HG03378 (cell line): ENCODE results near the gene TIMM50.
A peak's percentile ranks its signal among the peaks of the same experiment; 100 is the strongest.

Source experiments
- ATAC-seq: cut with Tn5 transposase; IDR thresholded peaks from one replicate; pipeline ENCODE4 v1.9.1; 2021; ENCODE audit warnings: mild to moderate bottlenecking, moderate library complexity; ENCODE audit not compliant: unreplicated experiment

Gene TIMM50

GRCh38 chr19:39525205-39525604 lies 44.6 kb downstream of the TIMM50 start:
- ATAC-seq: no peak

DNA sequence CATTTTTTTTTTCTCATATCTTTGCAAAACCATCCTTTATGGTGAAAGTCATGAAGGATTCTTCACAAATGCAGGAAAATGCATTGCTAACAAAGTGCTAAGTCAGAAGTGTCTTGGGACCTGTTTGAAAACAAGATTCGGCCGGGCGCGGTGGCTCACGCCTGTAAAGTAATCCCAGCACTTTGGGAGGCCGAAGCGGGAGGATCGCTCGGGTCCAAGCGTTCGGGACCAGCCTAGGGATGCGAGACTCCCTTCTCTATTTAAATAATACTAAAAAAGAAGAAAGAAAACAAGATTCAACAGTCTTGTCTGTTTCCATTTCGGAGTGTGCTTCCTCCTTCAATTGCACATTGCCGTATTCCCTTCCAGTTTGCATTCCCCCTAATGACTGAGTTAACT lies 51.2 kb downstream of the TIMM50 start:
- no peak for ATAC-seq

DNA sequence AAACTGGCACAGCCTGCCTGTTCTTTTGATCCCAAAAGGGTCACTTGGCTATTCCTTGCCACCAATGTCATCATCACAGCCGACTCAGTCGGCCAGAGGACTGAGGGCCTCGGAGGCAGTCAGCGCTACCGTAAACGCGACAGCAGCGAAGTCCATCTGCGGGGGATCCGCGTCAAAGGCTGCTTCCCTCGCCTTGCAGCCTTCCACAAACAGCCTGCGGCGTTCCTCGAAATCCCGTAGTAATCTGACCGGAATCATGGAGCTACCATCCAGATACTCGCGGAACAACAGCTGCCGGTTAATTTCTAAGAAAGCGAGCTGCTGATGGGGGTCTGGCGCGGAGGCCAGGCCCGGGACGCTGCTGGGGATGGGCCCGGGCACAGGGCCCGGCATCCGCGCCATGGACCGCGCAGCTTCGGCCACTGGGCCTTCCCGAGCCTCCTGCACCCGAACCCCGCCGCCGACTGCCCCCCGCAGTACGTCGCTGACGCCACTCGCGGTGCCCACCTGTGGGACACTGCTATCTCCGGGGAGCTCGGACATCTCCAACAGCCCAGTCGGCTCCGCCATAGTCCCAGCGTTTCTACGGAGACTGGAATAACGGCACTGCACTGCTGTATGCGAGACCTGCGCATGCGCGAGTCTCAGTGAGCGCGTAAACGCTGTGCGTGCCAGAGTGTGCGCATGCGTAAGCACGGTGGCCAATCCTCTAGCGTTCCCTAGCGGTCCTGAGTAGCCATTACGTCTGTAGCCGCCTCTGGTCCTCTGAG lies 51.8 kb downstream of the TIMM50 start, which contains the start of gene EID2B:
TSS of gene EID2B (minus strand) at position 620 of the 770 bp plus-strand sequence. CDS start at position 570, 50 bp downstream.
- peak; percentile 89 for ATAC-seq

- ATAC-seq: peak; percentile 22
Measured at GRCh38 chr19:39533003-39533512, 52.4 kb downstream of the TIMM50 start.

DNA sequence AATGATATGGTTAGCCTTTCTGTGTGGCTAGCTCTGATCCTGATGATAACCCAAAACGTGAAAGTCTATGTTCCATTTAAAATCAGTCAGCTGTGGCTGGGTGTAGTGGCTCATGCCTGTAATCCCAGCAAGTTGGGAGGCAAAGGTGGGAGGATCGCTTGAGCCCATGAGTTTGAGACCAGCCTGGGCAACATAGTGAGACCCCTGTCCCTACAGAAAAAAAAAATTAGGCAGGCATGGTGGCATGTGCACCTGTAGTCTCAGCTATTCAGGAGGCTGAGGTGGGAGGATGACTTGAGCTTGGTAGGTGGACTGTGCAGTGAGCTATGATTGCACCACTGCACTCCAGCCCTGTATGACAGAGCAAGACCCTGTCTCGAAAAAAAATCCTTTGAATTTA lies 53.2 kb downstream of the TIMM50 start:
- ATAC-seq: no peak

DNA sequence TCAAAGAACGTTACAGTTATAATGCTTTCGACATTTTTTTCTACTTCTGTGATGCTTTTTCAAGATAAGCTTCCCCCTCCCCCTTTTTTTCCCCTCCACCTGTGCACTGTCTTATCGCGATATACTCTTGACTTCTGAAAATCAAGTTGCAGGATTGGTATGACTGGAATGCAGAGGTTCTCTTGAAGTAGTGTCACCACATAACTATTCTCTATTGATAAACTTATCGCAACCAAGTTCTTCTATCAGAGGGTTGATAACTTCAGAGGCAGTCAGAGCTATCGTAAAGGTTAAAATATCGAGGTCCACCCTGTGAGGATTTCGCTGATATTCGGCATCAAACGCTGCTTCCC lies 58.5 kb downstream of the TIMM50 start:
- ATAC-seq: no peak

- ATAC-seq: peak; percentile 77
Measured at GRCh38 chr19:39539518-39540332, 59.1 kb downstream of the TIMM50 start, which contains the start of gene EID2. EID2 (minus strand) TSS chr19:39540161; CDS start chr19:39540079, 82 bp downstream.

DNA sequence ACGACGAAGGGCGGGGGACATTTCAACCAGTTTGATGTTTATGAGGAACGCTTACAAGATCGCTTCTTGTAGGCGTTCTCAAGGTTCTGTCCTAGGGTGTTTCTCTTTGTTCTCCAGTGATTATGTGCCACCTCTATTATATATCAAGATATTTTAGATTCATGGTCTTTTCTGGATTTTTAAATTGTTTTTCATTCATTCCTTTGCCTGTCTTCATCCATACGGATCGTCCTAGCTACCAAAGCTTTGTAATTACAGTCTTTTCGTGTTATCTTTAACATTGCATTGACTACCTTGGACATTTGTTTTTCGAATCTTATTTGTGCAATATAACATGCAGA lies 59.7 kb downstream of the TIMM50 start:
- ATAC-seq: no peak
